ENCODE measurements around the gene VPS41.

Gene VPS41

GRCh38 chr7:38942431-38943051, 33.5 kb upstream of the VPS41 start:
- POLR2A ChIA-PET, result no interaction called here
- CTCF ChIA-PET, result no interaction called here
- TF ChIP-seq, protein P1, sequence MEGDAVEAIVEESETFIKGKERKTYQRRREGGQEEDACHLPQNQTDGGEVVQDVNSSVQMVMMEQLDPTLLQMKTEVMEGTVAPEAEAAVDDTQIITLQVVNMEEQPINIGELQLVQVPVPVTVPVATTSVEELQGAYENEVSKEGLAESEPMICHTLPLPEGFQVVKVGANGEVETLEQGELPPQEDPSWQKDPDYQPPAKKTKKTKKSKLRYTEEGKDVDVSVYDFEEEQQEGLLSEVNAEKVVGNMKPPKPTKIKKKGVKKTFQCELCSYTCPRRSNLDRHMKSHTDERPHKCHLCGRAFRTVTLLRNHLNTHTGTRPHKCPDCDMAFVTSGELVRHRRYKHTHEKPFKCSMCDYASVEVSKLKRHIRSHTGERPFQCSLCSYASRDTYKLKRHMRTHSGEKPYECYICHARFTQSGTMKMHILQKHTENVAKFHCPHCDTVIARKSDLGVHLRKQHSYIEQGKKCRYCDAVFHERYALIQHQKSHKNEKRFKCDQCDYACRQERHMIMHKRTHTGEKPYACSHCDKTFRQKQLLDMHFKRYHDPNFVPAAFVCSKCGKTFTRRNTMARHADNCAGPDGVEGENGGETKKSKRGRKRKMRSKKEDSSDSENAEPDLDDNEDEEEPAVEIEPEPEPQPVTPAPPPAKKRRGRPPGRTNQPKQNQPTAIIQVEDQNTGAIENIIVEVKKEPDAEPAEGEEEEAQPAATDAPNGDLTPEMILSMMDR (IDR thresholded peaks at IDR 0.05; ENCODE audit: control extremely low read depth, extremely low read depth, low read depth, missing control alignments), result no peak

GRCh38 chr7:38940774-38941173, 31.8 kb upstream of the VPS41 start:
- ChIA-PET CTCF (no interaction called here), POLR2A (no interaction called here)
- no peak for DNase-seq (ENCODE audit: extremely low spot score)
- TF ChIP-seq, protein P1 (IDR thresholded peaks at IDR 0.05; ENCODE audit: control extremely low read depth, extremely low read depth, low read depth, missing control alignments), result no peak

More at GRCh38 chr7:38942431-38943051, 33.5 kb upstream of the VPS41 start:
- no peak for DNase-seq (ENCODE audit: extremely low spot score)

GRCh38 chr7:38938589-38938988, 29.6 kb upstream of the VPS41 start:
- POLR2A ChIA-PET, result no interaction called here
- no peak for DNase-seq (ENCODE audit: extremely low spot score)
- TF ChIP-seq, protein P1 (IDR thresholded peaks at IDR 0.05; ENCODE audit: control extremely low read depth, extremely low read depth, low read depth, missing control alignments), result no peak
- CTCF ChIA-PET, result no interaction called here

GRCh38 chr7:38938001-38938485, 29.1 kb upstream of the VPS41 start:
- no peak for DNase-seq (ENCODE audit: extremely low spot score)
- TF ChIP-seq, protein P1 (IDR thresholded peaks at IDR 0.05; ENCODE audit: control extremely low read depth, extremely low read depth, low read depth, missing control alignments), result no peak
- POLR2A ChIA-PET, result no interaction called here
- CTCF ChIA-PET, result no interaction called here

GRCh38 chr7:38936641-38937040, 27.6 kb upstream of the VPS41 start:
- ChIA-PET CTCF (no interaction called here), POLR2A (no interaction called here)
- TF ChIP-seq, protein P1 (IDR thresholded peaks at IDR 0.05; ENCODE audit: control extremely low read depth, extremely low read depth, low read depth, missing control alignments), result no peak
- no peak for DNase-seq (ENCODE audit: extremely low spot score)

DNA sequence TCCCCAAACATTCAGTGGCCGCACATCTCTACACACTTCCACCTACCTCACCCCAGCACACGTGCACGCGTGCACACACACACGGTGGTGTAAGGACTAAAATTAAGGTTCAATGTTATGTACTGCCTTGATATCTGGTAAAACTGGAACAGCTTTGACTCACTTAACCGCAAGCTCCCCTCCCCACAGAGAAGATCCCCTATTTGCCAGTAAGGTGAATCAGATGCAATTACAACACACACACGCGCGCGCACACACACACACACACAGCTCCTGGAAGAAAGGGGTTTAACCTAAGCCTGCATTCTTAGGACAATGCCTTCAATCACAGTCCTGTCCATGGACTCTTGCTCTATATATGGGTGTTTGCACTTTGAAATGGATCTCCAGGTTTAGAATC, 25.5 kb upstream of the VPS41 start:
- DNase-seq (ENCODE audit: extremely low spot score), result no peak
- TF ChIP-seq, protein P1 (IDR thresholded peaks at IDR 0.05; ENCODE audit: control extremely low read depth, extremely low read depth, low read depth, missing control alignments), result no peak
- CTCF ChIA-PET, result no interaction called here
- POLR2A ChIA-PET, result no interaction called here

Measured in GM10248 (cell line).